ENCODE measurements around the gene B4GALT2. TPM values are rescaled to one million over a fixed set of nuclear protein-coding genes. Genes with fewer than 3 reads are reported as not detected.
A peak's percentile ranks its signal among the peaks of the same experiment; 100 is the strongest.

The B4GALT2 gene
- total RNA-seq, 1 donor from 2014 or later: 23.7 TPM

DNA sequence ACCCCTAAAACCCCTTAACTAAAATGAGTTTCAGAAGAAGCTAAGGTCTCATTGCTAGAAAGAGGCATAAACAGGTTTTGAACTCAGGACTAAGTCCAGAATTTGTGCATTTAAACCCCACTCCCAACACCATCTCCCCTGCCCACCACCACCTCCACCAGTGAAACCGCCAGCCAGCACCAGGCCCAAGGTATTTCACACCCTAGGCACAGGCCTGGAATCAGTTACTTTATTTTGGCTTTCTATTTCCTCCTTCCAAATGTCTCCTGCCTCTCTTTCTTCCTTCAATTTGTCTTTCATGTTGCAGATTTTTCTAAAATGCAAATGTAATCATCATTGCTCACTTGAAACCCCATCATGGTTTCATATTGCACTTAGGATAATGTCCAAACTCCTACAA lies 34.1 kb upstream of the B4GALT2 start:
- no peak overlapping the region for H3K27ac Mint-ChIP-seq

DNA sequence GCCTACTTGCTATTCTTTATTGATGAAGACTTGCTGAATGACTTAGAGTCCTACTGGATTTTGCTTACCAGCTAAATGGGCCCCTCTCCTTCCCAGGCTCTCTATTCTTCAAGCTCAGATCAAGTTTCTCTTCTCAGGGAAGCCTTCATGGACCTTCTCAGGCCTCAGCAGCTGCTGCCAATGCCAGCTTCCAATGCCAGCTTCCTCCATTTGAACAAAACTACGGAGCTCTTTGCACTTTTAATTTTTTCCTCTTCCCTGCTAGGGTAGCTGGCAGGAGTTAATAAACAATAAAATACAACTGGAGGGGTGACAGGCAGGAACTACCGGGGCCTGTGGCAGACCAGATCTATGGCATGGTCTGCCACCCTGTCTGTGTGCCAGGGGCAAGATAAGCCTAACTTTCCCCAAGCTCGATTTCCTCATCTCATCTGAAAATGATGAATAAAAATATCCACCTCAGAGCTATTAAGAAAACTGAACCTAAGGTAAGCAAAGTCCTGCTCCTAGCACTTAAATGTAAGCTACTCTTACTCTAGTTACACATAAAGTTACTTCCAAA lies 33.3 kb upstream of the B4GALT2 start:
- no peak for DNase-seq (ENCODE audit: low spot score)
- Histone ChIP-seq H3K4me2 (peak overlapping the region; percentile 93), H3K4me3 (peak overlapping the region; percentile 75), H3K27me3 (no peaks in the 10 kb centered on the region), H3F3A (ENCODE audit: low read depth) (peaks cover 6% of the 10 kb centered on the region), H3K4me1 (peaks cover 13% of the 10 kb centered on the region), H3K36me3 (no peaks in the 10 kb centered on the region), H3K9ac (no peak overlapping the region), H3K79me2 (ENCODE audit: low read depth) (peaks cover 8% of the 10 kb centered on the region), H3K27ac (no peak overlapping the region), H2AFZ (replicated peaks) (peak overlapping the region; percentile 98), H4K20me1 (ENCODE audit: low read depth) (no peaks in the 10 kb centered on the region), H3K9me3 (ENCODE audit: low read depth) (no peaks in the 10 kb centered on the region)
- Mint-ChIP-seq H3K9me3 (no peaks in the 10 kb centered on the region), H3K36me3 (peaks cover 5% of the 10 kb centered on the region), H3K27ac (peak overlapping the region; percentile 77), H3K4me1 (peaks cover 20% of the 10 kb centered on the region), H3K4me3 (peak overlapping the region; percentile 90), H3K27me3 (ENCODE audit: insufficient read depth, low read depth) (peaks cover 2% of the 10 kb centered on the region)
- TF ChIP-seq EZH2 (IDR thresholded peaks at IDR 0.05) (no peak), CTCF (IDR thresholded peaks at IDR 0.05) (no peak), EZH2phosphoT487 (IDR thresholded peaks at IDR 0.05) (no peak)

More for the DNA sequence above, 34.1 kb upstream of the B4GALT2 start:
- peak overlapping the region; percentile 54 for H3K4me3 Mint-ChIP-seq
- Histone ChIP-seq H3K27me3 (no peaks in the 10 kb centered on the region), H3K9me3 (ENCODE audit: low read depth) (no peaks in the 10 kb centered on the region), H3K9ac (no peak overlapping the region), H3K4me2 (no peak overlapping the region), H3K4me3 (no peak overlapping the region), H4K20me1 (ENCODE audit: low read depth) (no peaks in the 10 kb centered on the region), H3K79me2 (ENCODE audit: low read depth) (peaks cover 8% of the 10 kb centered on the region), H3K4me1 (peaks cover 13% of the 10 kb centered on the region), H2AFZ (replicated peaks) (no peak overlapping the region), H3K27ac (no peak overlapping the region), H3F3A (ENCODE audit: low read depth) (peaks cover 6% of the 10 kb centered on the region), H3K36me3 (no peaks in the 10 kb centered on the region)
- H3K4me1 Mint-ChIP-seq: peaks cover 20% of the 10 kb centered on the region
- no peaks in the 10 kb centered on the region for H3K36me3 Mint-ChIP-seq
- H3K27me3 Mint-ChIP-seq (ENCODE audit: insufficient read depth, low read depth): peaks cover 5% of the 10 kb centered on the region
- H3K9me3 Mint-ChIP-seq: no peaks in the 10 kb centered on the region
- DNase-seq (ENCODE audit: low spot score): no peak
- TF ChIP-seq EZH2phosphoT487 (IDR thresholded peaks at IDR 0.05) (no peak), CTCF (IDR thresholded peaks at IDR 0.05) (no peak), EZH2 (IDR thresholded peaks at IDR 0.05) (no peak)

GRCh38 chr1:43946236-43947060 lies 32.6 kb upstream of the B4GALT2 start, which contains the start of gene IPO13:
Gene IPO13, plus strand, starts transcription at chr1:43946950. Its CDS starts 651 bp downstream, at chr1:43947601.
- no peaks in the 10 kb centered on the region for H3K36me3 ChIP-seq
- peaks cover 5% of the 10 kb centered on the region for H3K36me3 Mint-ChIP-seq
- H4K20me1 ChIP-seq (ENCODE audit: low read depth): no peaks in the 10 kb centered on the region
- H3K4me3 Mint-ChIP-seq: peak within 1 kb of the TSS; percentile 90
- H3K27ac Mint-ChIP-seq: peak within 1 kb of the TSS; percentile 91
- H3K27me3 ChIP-seq: no peaks in the 10 kb centered on the region
- H3K4me3 ChIP-seq: peak within 1 kb of the TSS; percentile 75
- peaks cover 6% of the 10 kb centered on the region for H3F3A ChIP-seq (ENCODE audit: low read depth)
- peak within 1 kb of the TSS; percentile 93 for H3K4me2 ChIP-seq
- H3K4me1 Mint-ChIP-seq: peaks cover 20% of the 10 kb centered on the region
- peaks cover 13% of the 10 kb centered on the region for H3K4me1 ChIP-seq
- peaks cover 8% of the 10 kb centered on the region for H3K79me2 ChIP-seq (ENCODE audit: low read depth)
- H3K9me3 ChIP-seq (ENCODE audit: low read depth): no peaks in the 10 kb centered on the region
- peak within 1 kb of the TSS; percentile 96 for H3K9ac ChIP-seq
- H3K27me3 Mint-ChIP-seq (ENCODE audit: insufficient read depth, low read depth): peaks cover 2% of the 10 kb centered on the region
- H3K9me3 Mint-ChIP-seq: no peaks in the 10 kb centered on the region
- peak; percentile 99 for DNase-seq (ENCODE audit: low spot score)
- H3K27ac ChIP-seq: peak within 1 kb of the TSS; percentile 97
- TF ChIP-seq CTCF (IDR thresholded peaks at IDR 0.05): peak; percentile 80
- TF ChIP-seq EZH2 (IDR thresholded peaks at IDR 0.05): no peak
- peak within 1 kb of the TSS; percentile 98 for H2AFZ ChIP-seq (replicated peaks)
